PC-9 (cell line): ENCODE measurements around the gene EMD. TPM values are rescaled to one million over a fixed set of nuclear protein-coding genes. Genes with fewer than 3 reads are reported as not detected.

Experiments
- BruUV-seq: library from RNA; stranded (reverse); fragments of 400-500 nt; replicated peaks from 2 replicates; lab custom pipeline; 2021; lab: Mats Ljungman, UMichigan
- CTCF ChIA-PET: fragments of 300-600 bp; sonication (Branson Sonifier 250); formaldehyde crosslinking; loops from one replicate; lab custom pipeline; 2022; ENCODE audit warnings: antibody characterized with exemption; lab: Charles Lee
- POLR2A ChIA-PET: fragments of 300-600 bp; sonication (Branson Sonifier 250); formaldehyde crosslinking; loops from one replicate; lab custom pipeline; 2022; ENCODE audit warnings: antibody characterized with exemption; ENCODE audit not compliant: unreplicated experiment; lab: Charles Lee
- DNase-seq, 2 experiments: peaks; one replicate each; pipeline versions ENCODE4 v3.0.0 to v3.0.0-alpha.2; 2015 to 2022; ENCODE audit warnings: mixed read lengths in 1 of 2
- H2AFZ ChIP-seq: fragments of 200-600 bp; sonication (generic); 2 replicates; pipeline ENCODE4 v1.8.1; 2017; ENCODE audit warnings: antibody characterized with exemption
- H3F3A ChIP-seq: fragments of 200-600 bp; sonication (generic); 2 replicates; pipeline ENCODE4 v1.8.1; 2017; ENCODE audit warnings: antibody characterized with exemption, mild to moderate bottlenecking, low read depth; ENCODE audit not compliant: insufficient read depth
- H3K27ac ChIP-seq: fragments of 200-600 bp; sonication (generic); 2 replicates; pipeline ENCODE4 v1.6.1; 2016; ENCODE audit warnings: mixed run types
- H3K27me3 ChIP-seq: fragments of 200-600 bp; sonication (generic); 2 replicates; pipeline ENCODE4 v1.6.1; 2016; ENCODE audit warnings: low read depth, mixed run types; ENCODE audit not compliant: insufficient read depth
- H3K36me3 ChIP-seq: fragments of 200-600 bp; sonication (generic); 2 replicates; pipeline ENCODE4 v1.6.1; 2016; ENCODE audit warnings: low read depth, mixed run types
- H3K4me1 ChIP-seq: fragments of 200-600 bp; sonication (generic); replicated peaks from 2 replicates; pipeline ENCODE4 v1.6.1; 2016; ENCODE audit warnings: mixed run types; ENCODE audit not compliant: insufficient read depth
- H3K4me2 ChIP-seq: fragments of 200-600 bp; sonication (generic); 2 replicates; pipeline ENCODE4 v1.6.1; 2017; ENCODE audit warnings: mixed run types
- H3K4me3 ChIP-seq: fragments of 200-600 bp; sonication (generic); 2 replicates; pipeline ENCODE4 v1.6.1; 2016; ENCODE audit warnings: mixed run types
- H3K79me2 ChIP-seq: fragments of 200-600 bp; sonication (generic); 2 replicates; pipeline ENCODE4 v1.6.1; 2017; ENCODE audit warnings: low read depth, mixed run types
- H3K9me2 ChIP-seq: fragments of 200-600 bp; sonication (generic); 2 replicates; pipeline ENCODE4 v1.8.1; 2017; ENCODE audit warnings: mild to moderate bottlenecking; ENCODE audit not compliant: insufficient read depth
- H3K9me3 ChIP-seq: fragments of 200-600 bp; sonication (generic); 2 replicates; pipeline ENCODE4 v1.8.1; 2016; ENCODE audit warnings: low read depth; ENCODE audit not compliant: insufficient read depth
- H4K20me1 ChIP-seq: fragments of 200-600 bp; sonication (generic); 2 replicates; pipeline ENCODE4 v1.8.1; 2017; ENCODE audit not compliant: insufficient read depth
- CTCF ChIP-seq: fragments of 200-600 bp; sonication (generic); conservative IDR thresholded peaks from 2 replicates; pipeline ENCODE4 v1.6.1; 2017; ENCODE audit warnings: mixed run types, antibody characterized with exemption, mild to moderate bottlenecking, moderate library complexity
- EZH2 ChIP-seq: fragments of 200-600 bp; sonication (generic); IDR thresholded peaks from 2 replicates; pipeline ENCODE4 v1.8.0; 2017; ENCODE audit warnings: antibody characterized with exemption, low read depth
- intact Hi-C: fragments of 100-400 bp; cut with micrococcal nuclease; formaldehyde crosslinking; loops from one replicate; pipeline ENCODE4 v1.10.0; 2022; ENCODE audit not compliant: unreplicated experiment
- total RNA-seq: library from RNA; stranded (reverse); gene quantifications from 2 replicates; pipeline ENCODE4 v1.2.3, GENCODE V29; 2021

Gene EMD
- total RNA-seq, 1 experiment from 2014 or later = 164 TPM

DNA sequence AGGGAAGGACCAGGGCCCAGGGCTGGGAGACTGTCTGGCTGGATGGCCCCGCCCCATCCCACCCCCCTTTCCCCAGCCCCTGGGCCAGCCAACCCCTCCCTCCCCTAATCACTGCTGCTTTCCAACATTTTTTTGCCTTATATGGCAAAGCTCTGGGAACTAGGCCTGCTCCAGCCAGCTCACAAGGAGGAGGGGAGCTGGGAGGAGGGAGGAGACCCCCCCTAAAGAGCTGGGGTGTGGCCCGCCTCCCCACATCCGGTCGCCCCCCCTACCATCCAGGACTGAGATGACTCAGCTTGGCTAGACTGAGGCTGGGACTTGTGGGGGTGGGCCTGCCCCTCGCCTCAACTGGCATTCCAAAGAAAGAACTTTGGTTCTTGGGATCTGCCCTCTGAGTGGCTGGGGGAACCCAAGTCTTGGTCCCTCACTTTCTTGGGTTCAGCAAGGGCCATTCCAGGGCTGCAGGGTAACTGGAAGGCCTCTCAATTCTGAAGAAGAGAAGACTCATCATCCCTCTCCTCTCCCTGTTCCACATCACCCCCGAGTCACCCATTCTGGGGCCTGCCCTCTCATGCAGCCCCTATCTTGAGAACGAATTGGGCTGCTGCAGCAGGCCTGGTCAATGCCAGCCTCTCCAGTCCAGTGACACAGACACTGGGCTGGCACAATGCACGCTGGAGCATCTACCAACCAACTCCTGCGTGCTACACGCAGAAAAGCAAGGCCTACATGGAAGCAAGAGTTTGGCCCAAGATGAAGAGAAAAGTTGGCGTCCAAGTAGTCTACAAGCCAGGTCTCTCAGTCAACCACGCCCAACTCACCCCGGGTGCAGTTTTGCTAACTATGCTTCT lies 9.4 kb upstream of the EMD start:
- H3F3A ChIP-seq = no peaks in the 10 kb centered on the region
- peaks cover 35% of the 10 kb centered on the region for H3K79me2 ChIP-seq
- H3K4me1 ChIP-seq = no peaks in the 10 kb centered on the region; the same call in 1 of the 2 replicates
- no peaks in the 10 kb centered on the region for H3K9me2 ChIP-seq
- H3K36me3 ChIP-seq = no peaks in the 10 kb centered on the region
- no peak overlapping the region for H2AFZ ChIP-seq
- intact Hi-C loops = loop anchor here (1.0 to 10.0 kb wide), 7 partner anchors 9 to 1427 kb away; partner anchors contain the start of genes ABCD1, BCAP31, DKC1 and F8
- no peaks in the 10 kb centered on the region for H3K9me3 ChIP-seq
- DNase-seq = peak; percentile 75 to 93
- BruUV-seq = TSS peak; percentile 76
- peak overlapping the region; percentile 89 for H3K27ac ChIP-seq
- peak overlapping the region; percentile 72 for H3K4me2 ChIP-seq
- peak overlapping the region; percentile 60; the same call in 1 of the 2 replicates for H3K4me3 ChIP-seq
- ChIA-PET POLR2A (interaction anchor here (0.5 to 1.1 kb wide), 15 partner anchors 9 to 771 kb away, joined by 3 to 14 read pairs (median 8); partner anchors contain the start of gene EMD), CTCF (no interaction called here)
- no peak for TF ChIP-seq EZH2
- no peak for TF ChIP-seq CTCF
- no peaks in the 10 kb centered on the region for H4K20me1 ChIP-seq
- no peaks in the 10 kb centered on the region for H3K27me3 ChIP-seq

GRCh38 chrX:154370300-154371016 lies 8.6 kb upstream of the EMD start:
- H3K4me1 ChIP-seq = no peaks in the 10 kb centered on the region; the same call in 1 of the 2 replicates
- intact Hi-C loops = loop anchor here (1.0 to 10.0 kb wide), 6 partner anchors 39 to 1428 kb away; partner anchors contain the start of genes DKC1, DNASE1L1, F8 and FUNDC2
- peak overlapping the region; percentile 72 for H3K4me2 ChIP-seq
- ChIA-PET CTCF (interaction anchor here (0.7 kb wide), 2 partner anchors 155 to 432 kb away, joined by 15 to 20 read pairs; no protein-coding TSS in a partner anchor), POLR2A (interaction anchor here (0.5 to 1.0 kb wide), 13 partner anchors 22 to 663 kb away, joined by 3 to 27 read pairs (median 7); partner anchors contain the start of genes IKBKG and SLC10A3)
- DNase-seq = no peak
- no peaks in the 10 kb centered on the region for H4K20me1 ChIP-seq
- H3K9me3 ChIP-seq = no peaks in the 10 kb centered on the region
- H2AFZ ChIP-seq = no peak overlapping the region
- no peaks in the 10 kb centered on the region for H3K27me3 ChIP-seq
- no peaks in the 10 kb centered on the region for H3K36me3 ChIP-seq
- H3K9me2 ChIP-seq = no peaks in the 10 kb centered on the region
- TF ChIP-seq CTCF (no peak), EZH2 (no peak)
- H3K27ac ChIP-seq = peak overlapping the region; percentile 69
- no peaks in the 10 kb centered on the region for H3F3A ChIP-seq
- peak overlapping the region; percentile 60; the same call in 1 of the 2 replicates for H3K4me3 ChIP-seq
- peaks cover 35% of the 10 kb centered on the region for H3K79me2 ChIP-seq
- BruUV-seq = no TSS peak
